Epithelial cell of esophagus (primary cell): ENCODE results near the gene PRKAR2B.

Source experiments
- DNase-seq: peaks from one replicate; pipeline ENCODE4 v3.0.0; 2010; ENCODE audit warnings: low read depth
- H3K4me3 ChIP-seq: 2 replicates; pipeline ENCODE4 v1.5.1; 2011; ENCODE audit warnings: mild to moderate bottlenecking, low read length, control low read depth
- TF ChIP-seq, protein P1 (sequence below): IDR thresholded peaks from 2 replicates; pipeline ENCODE4 v1.5.1; 2011; ENCODE audit warnings: low read depth, mild to moderate bottlenecking, low read length, control low read depth, inconsistent platforms; ENCODE audit not compliant: insufficient read depth; ENCODE audit errors: missing control alignments

Gene PRKAR2B

DNA sequence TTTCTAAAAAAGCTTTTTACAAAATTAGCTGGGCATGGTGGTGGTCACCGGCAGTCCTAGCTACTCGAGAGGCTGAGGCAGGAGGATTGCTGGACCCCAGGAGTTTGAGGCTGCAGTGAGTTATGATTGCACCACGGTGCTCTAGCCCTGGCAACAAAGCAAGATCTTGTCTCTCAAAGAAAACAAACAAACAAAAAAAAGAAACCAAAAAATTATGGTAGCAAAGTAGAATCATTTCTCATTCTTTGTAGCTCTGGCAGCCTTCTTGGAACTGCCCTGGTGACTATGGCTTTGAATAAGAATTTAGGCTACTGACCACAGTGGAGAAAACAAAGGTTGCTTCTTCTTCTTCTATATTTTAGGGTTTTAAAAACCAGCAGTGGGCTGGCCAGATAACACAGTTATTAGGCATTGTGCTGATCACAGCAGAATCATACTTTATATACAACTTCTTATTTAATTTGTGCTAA, 41.9 kb upstream of the PRKAR2B start:
- DNase-seq, result no peak
- H3K4me3 ChIP-seq, result no peak overlapping the region
- TF ChIP-seq, protein P1, sequence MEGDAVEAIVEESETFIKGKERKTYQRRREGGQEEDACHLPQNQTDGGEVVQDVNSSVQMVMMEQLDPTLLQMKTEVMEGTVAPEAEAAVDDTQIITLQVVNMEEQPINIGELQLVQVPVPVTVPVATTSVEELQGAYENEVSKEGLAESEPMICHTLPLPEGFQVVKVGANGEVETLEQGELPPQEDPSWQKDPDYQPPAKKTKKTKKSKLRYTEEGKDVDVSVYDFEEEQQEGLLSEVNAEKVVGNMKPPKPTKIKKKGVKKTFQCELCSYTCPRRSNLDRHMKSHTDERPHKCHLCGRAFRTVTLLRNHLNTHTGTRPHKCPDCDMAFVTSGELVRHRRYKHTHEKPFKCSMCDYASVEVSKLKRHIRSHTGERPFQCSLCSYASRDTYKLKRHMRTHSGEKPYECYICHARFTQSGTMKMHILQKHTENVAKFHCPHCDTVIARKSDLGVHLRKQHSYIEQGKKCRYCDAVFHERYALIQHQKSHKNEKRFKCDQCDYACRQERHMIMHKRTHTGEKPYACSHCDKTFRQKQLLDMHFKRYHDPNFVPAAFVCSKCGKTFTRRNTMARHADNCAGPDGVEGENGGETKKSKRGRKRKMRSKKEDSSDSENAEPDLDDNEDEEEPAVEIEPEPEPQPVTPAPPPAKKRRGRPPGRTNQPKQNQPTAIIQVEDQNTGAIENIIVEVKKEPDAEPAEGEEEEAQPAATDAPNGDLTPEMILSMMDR, result no peak

DNA sequence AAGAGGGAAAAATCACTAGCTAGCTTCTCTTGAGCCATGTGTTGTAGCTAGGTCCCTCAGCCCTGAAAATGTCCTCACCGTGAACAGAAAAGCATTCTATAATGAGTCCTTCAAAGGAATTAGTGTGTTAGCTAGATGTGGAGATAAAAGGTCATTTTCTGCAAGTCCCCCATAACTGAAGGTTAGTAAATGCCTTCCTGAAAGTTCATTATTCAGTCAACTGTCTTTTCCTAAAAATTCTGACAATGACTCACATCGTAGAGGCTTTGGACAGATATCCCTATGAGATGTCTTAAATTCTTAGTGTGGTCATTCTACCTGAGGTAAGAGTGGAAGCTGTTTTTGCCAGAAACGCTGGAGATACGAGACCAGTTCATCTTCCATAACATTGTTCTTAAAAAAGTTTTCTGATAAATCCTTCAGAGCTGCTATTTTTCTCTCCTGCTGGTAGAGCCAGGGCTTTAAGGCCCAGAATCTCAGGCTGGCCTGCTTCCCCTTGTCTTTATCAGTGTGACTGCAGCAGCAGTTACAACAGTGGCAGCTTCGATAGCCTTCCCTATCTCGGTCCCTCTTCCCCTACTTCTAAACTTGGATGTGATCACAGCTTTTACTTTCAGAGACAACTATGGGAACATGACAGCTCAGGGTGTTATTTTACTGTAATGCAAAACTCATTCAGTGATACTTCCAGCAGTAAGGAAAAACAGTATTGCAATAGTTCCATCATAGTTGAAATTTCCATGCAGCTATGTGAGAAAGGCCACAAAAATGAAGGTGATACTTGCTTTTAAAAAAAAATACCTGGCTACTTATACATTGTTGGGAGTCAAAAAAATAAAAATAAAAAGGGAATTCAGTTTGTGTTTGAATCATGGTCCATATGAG, 37.3 kb upstream of the PRKAR2B start:
- TF ChIP-seq, protein P1, result no peak
- H3K4me3 ChIP-seq, result no peak overlapping the region
- DNase-seq, result no peak

GRCh38 chr7:107007892-107008287, 36.6 kb upstream of the PRKAR2B start:
- no peak for DNase-seq
- no peak overlapping the region for H3K4me3 ChIP-seq
- TF ChIP-seq, protein P1, result no peak

- TF ChIP-seq, protein P1, result no peak
- H3K4me3 ChIP-seq, result no peak overlapping the region
- DNase-seq, result no peak
These were observed 34.7 kb upstream of the PRKAR2B start for GRCh38 chr7:107009846-107010203.

DNA sequence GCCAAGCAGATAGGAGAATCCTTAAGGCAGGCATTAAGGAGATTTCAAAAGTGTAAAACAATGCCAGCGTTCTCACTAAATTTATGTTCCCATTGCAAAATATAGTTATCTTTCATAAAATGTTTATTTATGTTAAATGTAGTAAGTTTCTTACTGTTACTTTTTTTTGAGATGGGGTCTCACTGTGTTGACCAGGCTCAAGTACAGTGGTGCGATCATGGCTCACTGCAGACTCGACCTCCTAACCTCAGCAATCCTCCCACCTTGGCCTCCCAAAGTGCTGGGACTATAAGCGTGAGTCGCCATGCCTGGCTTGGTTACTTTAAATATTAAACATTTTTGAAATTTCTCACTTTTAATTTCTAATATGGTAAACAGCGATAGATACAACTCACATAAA, 31.8 kb upstream of the PRKAR2B start:
- DNase-seq, result no peak
- no peak overlapping the region for H3K4me3 ChIP-seq
- TF ChIP-seq, protein P1, result no peak

GRCh38 chr7:107014387-107015023, 30.0 kb upstream of the PRKAR2B start:
- H3K4me3 ChIP-seq, result no peak overlapping the region
- TF ChIP-seq, protein P1, result no peak
- no peak for DNase-seq
